ENCODE data around the gene FAM107A.

Gene FAM107A

GRCh38 chr3:58539626-58540025 lies 37.6 kb downstream of the FAM107A start:
- Histone ChIP-seq H2AFZ (ENCODE audit: low read length) (no peak overlapping the region), H3K9ac (ENCODE audit: low read depth, low read length, poor library complexity, severe bottlenecking) (no peak overlapping the region), H3K4me3 (ENCODE audit: low read length, poor library complexity, severe bottlenecking) (no peak overlapping the region), H3K27me3 (ENCODE audit: insufficient read depth, low read length, poor library complexity, severe bottlenecking) (no peaks in the 10 kb centered on the region), H4K20me1 (ENCODE audit: insufficient read depth, low read length, poor library complexity, severe bottlenecking) (no peaks in the 10 kb centered on the region), H3K79me2 (ENCODE audit: insufficient read depth, low read length) (no peaks in the 10 kb centered on the region), H3F3A (ENCODE audit: low read depth) (no peaks in the 10 kb centered on the region), H3K4me1 (ENCODE audit: insufficient read depth, low read length, poor library complexity, severe bottlenecking) (peaks cover 62% of the 10 kb centered on the region), H3K36me3 (ENCODE audit: insufficient read depth, low read length) (no peaks in the 10 kb centered on the region), H3K9me2 (replicated peaks; ENCODE audit: low read depth, low read length) (no peaks in the 10 kb centered on the region), H3K4me2 (ENCODE audit: low read depth, low read length, poor library complexity, severe bottlenecking) (peak overlapping the region; percentile 21), H3K9me3 (ENCODE audit: insufficient read depth, low read depth, low read length) (no peaks in the 10 kb centered on the region)
- TF ChIP-seq EZH2phosphoT487 (IDR thresholded peaks at IDR 0.05; ENCODE audit: borderline replicate concordance): no peak
- TF ChIP-seq, protein P1, sequence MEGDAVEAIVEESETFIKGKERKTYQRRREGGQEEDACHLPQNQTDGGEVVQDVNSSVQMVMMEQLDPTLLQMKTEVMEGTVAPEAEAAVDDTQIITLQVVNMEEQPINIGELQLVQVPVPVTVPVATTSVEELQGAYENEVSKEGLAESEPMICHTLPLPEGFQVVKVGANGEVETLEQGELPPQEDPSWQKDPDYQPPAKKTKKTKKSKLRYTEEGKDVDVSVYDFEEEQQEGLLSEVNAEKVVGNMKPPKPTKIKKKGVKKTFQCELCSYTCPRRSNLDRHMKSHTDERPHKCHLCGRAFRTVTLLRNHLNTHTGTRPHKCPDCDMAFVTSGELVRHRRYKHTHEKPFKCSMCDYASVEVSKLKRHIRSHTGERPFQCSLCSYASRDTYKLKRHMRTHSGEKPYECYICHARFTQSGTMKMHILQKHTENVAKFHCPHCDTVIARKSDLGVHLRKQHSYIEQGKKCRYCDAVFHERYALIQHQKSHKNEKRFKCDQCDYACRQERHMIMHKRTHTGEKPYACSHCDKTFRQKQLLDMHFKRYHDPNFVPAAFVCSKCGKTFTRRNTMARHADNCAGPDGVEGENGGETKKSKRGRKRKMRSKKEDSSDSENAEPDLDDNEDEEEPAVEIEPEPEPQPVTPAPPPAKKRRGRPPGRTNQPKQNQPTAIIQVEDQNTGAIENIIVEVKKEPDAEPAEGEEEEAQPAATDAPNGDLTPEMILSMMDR (conservative IDR thresholded peaks at IDR 0.05; ENCODE audit: low read length): no peak

DNA sequence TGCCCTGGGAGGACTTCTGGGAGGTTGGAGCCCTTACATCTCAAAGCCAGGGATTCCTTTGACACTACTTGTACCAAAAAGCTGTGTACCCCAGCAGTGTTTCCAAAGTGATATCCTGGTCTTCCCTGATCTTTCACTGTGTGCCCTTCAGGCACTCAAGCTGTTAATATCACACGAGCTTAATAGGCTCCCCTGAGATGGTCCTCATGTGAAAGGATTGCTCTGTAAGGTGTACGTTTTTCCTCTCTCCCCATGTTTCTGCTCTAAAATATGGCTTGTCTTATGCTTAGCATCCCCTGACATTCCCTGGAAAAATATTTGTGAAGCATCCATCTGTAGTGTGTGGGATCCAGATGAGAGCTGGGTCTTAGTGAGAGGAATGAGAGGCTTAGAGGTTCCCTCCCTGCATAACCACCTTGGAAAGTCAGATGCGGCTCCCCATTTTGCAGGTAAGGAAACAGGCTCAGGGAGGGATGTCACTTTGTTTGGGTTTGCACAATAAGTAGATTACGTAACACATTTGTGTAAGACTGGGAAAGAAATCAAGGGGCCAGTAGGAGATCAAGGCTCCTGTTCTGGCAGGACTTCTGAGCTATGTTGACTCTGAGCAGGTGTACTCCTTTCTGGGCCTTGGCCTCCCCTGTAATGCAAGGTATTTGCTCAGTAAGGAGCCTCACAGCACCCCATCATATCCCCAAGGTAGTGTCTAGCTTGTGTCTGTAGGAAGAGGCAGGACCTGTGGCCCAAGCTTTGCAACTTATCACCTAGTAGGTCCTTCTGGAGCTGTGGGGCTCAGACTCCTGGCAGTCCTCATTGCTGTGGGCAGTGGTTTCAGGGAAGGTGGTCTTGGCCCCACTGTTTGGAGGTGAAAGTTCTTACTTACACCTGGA lies 39.5 kb downstream of the FAM107A start:
- Histone ChIP-seq H3K4me3 (ENCODE audit: low read length, poor library complexity, severe bottlenecking) (peak overlapping the region; percentile 62), H3K4me2 (ENCODE audit: low read depth, low read length, poor library complexity, severe bottlenecking) (peak overlapping the region; percentile 72), H4K20me1 (ENCODE audit: insufficient read depth, low read length, poor library complexity, severe bottlenecking) (no peaks in the 10 kb centered on the region), H3K9me3 (ENCODE audit: insufficient read depth, low read depth, low read length) (no peaks in the 10 kb centered on the region), H2AFZ (ENCODE audit: low read length) (peak overlapping the region; percentile 48), H3K79me2 (ENCODE audit: insufficient read depth, low read length) (no peaks in the 10 kb centered on the region), H3K9me2 (replicated peaks; ENCODE audit: low read depth, low read length) (no peaks in the 10 kb centered on the region), H3F3A (ENCODE audit: low read depth) (no peaks in the 10 kb centered on the region), H3K4me1 (ENCODE audit: insufficient read depth, low read length, poor library complexity, severe bottlenecking) (peaks cover 61% of the 10 kb centered on the region), H3K27me3 (ENCODE audit: insufficient read depth, low read length, poor library complexity, severe bottlenecking) (no peaks in the 10 kb centered on the region), H3K9ac (ENCODE audit: low read depth, low read length, poor library complexity, severe bottlenecking) (peak overlapping the region; percentile 71), H3K36me3 (ENCODE audit: insufficient read depth, low read length) (no peaks in the 10 kb centered on the region)
- no peak for TF ChIP-seq EZH2phosphoT487 (IDR thresholded peaks at IDR 0.05; ENCODE audit: borderline replicate concordance)
- TF ChIP-seq, protein P1 (conservative IDR thresholded peaks at IDR 0.05; ENCODE audit: low read length): no peak

DNA sequence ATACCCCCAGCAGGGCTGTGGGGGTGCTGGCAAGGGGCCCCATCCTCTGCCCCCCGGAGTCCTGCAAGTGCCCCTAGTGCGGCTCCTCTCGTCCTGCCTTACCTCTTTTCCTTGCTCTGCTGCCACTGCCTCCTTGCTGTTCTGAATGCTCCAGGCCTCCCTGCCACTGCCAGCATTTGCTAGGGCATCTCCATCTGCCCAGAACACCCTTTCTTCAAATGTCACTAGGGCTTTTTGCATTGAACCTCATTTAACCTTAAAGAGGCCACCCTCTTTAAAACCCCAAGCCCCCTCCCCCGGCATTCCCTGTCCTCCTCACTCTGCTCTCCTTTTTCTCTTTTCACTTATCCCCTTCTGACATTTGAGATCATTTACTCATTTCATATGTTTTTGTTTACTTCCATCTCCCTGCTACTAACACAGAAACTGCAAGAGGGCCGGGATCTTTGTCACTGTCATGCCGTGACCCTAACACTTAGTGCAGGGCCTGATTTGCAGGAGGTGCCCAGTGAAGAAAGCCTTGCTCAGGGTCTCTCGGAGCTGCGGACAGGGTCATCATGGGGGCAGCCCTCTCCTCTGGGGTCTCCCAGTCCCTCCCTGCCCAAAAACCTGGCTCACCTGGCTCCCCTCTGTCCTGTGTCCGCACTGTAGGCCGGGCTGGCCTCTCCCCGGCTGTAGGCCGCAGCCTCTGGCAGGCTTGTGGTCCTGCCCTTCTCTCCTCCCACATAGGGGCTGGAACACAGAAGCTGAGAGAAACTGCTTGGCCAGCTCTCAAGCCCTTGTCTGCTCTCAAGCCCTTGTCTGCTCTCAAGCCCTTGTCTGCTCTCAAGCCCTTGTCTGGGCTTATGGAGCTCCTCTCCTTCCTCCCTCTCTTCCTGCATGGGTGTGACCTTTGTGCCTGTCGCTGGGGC lies 40.4 kb downstream of the FAM107A start, which contains the start of gene ACOX2:
Gene ACOX2 (minus strand): TSS at position 690 of the 911 bp plus-strand sequence. CDS start 2,084 bp downstream, outside the sequence.
- peak within 1 kb of the TSS; percentile 62 for H3K4me3 ChIP-seq (ENCODE audit: low read length, poor library complexity, severe bottlenecking)
- no peaks in the 10 kb centered on the region for H3K27me3 ChIP-seq (ENCODE audit: insufficient read depth, low read length, poor library complexity, severe bottlenecking)
- H4K20me1 ChIP-seq (ENCODE audit: insufficient read depth, low read length, poor library complexity, severe bottlenecking): no peaks in the 10 kb centered on the region
- peak within 1 kb of the TSS; percentile 71 for H3K9ac ChIP-seq (ENCODE audit: low read depth, low read length, poor library complexity, severe bottlenecking)
- peak within 1 kb of the TSS; percentile 48 for H2AFZ ChIP-seq (ENCODE audit: low read length)
- H3K9me2 ChIP-seq (replicated peaks; ENCODE audit: low read depth, low read length): no peaks in the 10 kb centered on the region
- H3K79me2 ChIP-seq (ENCODE audit: insufficient read depth, low read length): no peaks in the 10 kb centered on the region
- peak within 1 kb of the TSS; percentile 72 for H3K4me2 ChIP-seq (ENCODE audit: low read depth, low read length, poor library complexity, severe bottlenecking)
- H3K4me1 ChIP-seq (ENCODE audit: insufficient read depth, low read length, poor library complexity, severe bottlenecking): peaks cover 64% of the 10 kb centered on the region
- H3F3A ChIP-seq (ENCODE audit: low read depth): no peaks in the 10 kb centered on the region
- no peaks in the 10 kb centered on the region for H3K36me3 ChIP-seq (ENCODE audit: insufficient read depth, low read length)
- TF ChIP-seq, protein P1 (conservative IDR thresholded peaks at IDR 0.05; ENCODE audit: low read length): no peak
- TF ChIP-seq EZH2phosphoT487 (IDR thresholded peaks at IDR 0.05; ENCODE audit: borderline replicate concordance): no peak
- H3K9me3 ChIP-seq (ENCODE audit: insufficient read depth, low read depth, low read length): no peaks in the 10 kb centered on the region

Measured in Loucy (cell line).